ENCODE results near the gene SLC2A10. TPM values are rescaled to one million over a fixed set of nuclear protein-coding genes. Genes with fewer than 3 reads are reported as not detected.
"Not testable (repeated sequence)": the region's sequence is repeated elsewhere in the genome, so short reads cannot be mapped to it uniquely, and the experiment has no call there.

The SLC2A10 gene
- polyA plus RNA-seq, 1 donor = 13.0 TPM

DNA sequence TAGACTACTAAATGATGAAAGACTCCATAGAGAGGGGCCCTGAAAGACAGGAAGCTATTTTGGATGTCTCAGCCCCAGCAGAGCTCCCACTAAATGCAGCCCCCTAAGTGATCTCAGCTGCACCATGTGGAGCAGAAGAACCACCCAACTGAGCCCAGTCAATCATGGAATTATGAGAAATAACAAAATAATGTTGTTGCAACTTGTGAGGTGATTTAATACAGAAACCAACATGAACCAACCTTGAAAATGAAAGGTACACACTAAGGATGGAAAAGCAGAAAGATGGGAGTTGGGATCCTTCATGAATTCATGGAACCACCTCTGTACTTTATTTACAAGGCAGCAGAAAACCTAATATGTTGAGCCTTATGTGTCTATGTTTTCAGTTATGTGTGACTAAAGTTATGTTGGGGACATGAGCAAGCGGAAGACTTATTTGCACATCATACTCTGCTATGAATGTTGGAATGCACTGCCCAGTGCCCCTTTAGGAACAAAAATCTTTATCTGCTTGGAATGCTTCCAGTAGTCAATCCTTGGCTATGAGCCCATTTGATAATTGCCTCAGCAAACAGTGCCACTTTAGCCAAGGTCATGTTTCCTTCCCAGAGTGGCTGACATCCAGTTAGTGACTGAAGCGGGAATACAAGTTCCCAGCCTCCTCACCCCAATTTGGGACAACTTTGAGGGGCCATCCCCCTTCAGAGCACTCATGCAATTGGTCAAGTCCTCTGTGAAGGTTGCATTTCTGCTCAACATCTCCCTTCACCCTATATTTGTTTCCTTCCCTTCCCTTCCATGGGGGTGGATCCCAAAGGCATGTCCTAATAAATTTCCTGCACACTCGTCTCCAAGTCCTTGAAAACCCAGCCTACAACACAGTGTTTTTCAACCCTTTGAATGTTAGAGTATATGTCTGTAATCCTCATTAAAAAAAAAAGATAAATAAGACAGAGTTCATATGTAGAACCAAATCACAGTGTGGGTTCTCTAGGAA is 38.6 kb upstream of the SLC2A10 start:
- no CpG with 5 or more reads among the region's 3 CpGs for WGBS (ENCODE audit: insufficient coverage, low lambda C conversion rate)
- Histone ChIP-seq H3K4me3 (ENCODE audit: low read length) (no peak overlapping the region), H3K27me3 (ENCODE audit: control insufficient read depth, insufficient read depth, low read length) (no peaks in the 10 kb centered on the region), H3K9me3 (ENCODE audit: control insufficient read depth, low read depth, low read length) (no peaks in the 10 kb centered on the region), H3K36me3 (ENCODE audit: control insufficient read depth, insufficient read depth, low read length) (no peaks in the 10 kb centered on the region), H3K27ac (ENCODE audit: low read length) (no peak overlapping the region), H3K4me1 (ENCODE audit: control insufficient read depth, insufficient read depth, low read length) (no peaks in the 10 kb centered on the region)
- no peak for DNase-seq

DNA sequence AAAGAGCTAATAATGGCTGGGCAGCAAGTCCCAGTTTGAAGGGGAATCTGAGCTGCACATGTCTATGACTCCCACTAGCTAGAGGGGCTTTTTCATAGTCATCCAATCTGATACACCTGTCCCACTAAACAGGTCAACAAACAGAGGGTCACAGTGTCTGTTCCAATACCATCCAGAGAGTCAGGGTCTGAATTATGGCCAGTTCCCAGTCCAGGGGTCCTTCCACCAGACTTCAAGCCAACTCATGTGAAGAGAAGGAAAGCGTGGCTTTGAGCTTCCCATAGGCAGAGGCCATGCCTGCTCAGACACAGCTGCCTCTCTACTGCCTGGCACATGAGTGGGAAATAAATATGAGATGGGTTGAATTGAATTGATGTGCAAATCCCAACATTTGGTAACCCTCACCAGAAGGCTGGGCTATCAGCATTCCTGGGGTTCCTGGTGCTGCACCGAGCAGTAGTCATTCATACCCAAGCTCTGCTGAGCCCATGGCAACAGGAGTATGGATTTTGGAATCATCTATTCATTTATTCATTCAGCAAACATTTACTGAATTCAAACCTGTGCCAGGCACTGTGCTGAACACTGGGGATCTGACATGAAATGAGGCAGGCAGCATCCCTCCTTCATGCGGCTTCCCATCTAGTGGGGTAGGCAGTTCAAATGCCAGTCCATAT is 37.4 kb upstream of the SLC2A10 start:
- Histone ChIP-seq H3K27me3 (ENCODE audit: control insufficient read depth, insufficient read depth, low read length) (no peaks in the 10 kb centered on the region), H3K27ac (ENCODE audit: low read length) (no peak overlapping the region), H3K4me1 (ENCODE audit: control insufficient read depth, insufficient read depth, low read length) (no peaks in the 10 kb centered on the region), H3K9me3 (ENCODE audit: control insufficient read depth, low read depth, low read length) (no peaks in the 10 kb centered on the region), H3K36me3 (ENCODE audit: control insufficient read depth, insufficient read depth, low read length) (no peaks in the 10 kb centered on the region), H3K4me3 (ENCODE audit: low read length) (no peak overlapping the region)
- WGBS (ENCODE audit: insufficient coverage, low lambda C conversion rate) = no CpG with 5 or more reads among the region's 3 CpGs
- no peak for DNase-seq

- no peak overlapping the region for H3K27ac ChIP-seq (ENCODE audit: low read length)
- no peaks in the 10 kb centered on the region for H3K4me1 ChIP-seq (ENCODE audit: control insufficient read depth, insufficient read depth, low read length)
- no peaks in the 10 kb centered on the region for H3K36me3 ChIP-seq (ENCODE audit: control insufficient read depth, insufficient read depth, low read length)
- no peak for DNase-seq
- no peaks in the 10 kb centered on the region for H3K9me3 ChIP-seq (ENCODE audit: control insufficient read depth, low read depth, low read length)
- no CpG with 5 or more reads among the region's 5 CpGs for WGBS (ENCODE audit: insufficient coverage, low lambda C conversion rate)
- no peak overlapping the region for H3K4me3 ChIP-seq (ENCODE audit: low read length)
- H3K27me3 ChIP-seq (ENCODE audit: control insufficient read depth, insufficient read depth, low read length) = no peaks in the 10 kb centered on the region
Measured at GRCh38 chr20:46672543-46673148, 36.8 kb upstream of the SLC2A10 start.

DNA sequence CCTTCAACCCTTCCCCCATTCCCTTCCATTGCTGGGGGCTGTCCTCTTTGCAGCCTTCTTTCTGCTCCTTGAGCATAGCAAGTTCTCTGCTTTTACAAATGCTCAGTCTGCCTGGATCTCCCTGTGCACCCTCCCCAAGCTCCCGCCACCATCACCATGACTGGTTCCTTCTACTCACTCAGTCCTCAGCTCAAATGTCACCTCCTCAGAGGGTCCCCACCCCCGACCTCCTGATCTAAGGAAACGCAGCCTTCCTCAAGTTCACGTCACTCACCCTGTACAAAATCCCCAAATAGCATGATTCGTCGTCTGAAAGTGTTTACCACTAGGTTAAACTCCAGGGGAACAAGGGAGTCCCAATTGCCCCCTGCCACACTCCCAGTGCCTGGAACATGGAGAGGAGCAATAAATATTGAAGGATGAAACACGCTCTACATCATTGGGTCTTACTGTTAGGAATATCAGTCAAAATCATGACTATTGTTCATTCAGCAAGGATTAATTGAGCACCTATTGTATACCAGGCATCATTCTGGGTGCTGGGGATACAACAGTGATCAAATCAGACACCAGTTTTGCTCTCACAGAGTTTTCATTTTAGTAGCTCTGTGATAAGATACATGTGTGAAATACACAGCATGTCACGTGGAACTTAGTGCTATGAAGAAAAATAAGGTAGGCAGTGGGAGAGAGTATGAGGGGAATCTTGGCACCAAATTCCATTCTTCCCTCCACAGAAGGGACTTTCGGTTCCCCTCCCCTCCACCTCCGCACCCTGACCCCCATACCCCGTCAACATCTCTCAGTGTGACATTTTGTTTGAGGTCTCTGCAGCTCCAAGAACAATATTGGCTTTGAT is 35.8 kb upstream of the SLC2A10 start:
- Histone ChIP-seq H3K27ac (ENCODE audit: low read length) (no peak overlapping the region), H3K27me3 (ENCODE audit: control insufficient read depth, insufficient read depth, low read length) (no peaks in the 10 kb centered on the region), H3K36me3 (ENCODE audit: control insufficient read depth, insufficient read depth, low read length) (no peaks in the 10 kb centered on the region), H3K9me3 (ENCODE audit: control insufficient read depth, low read depth, low read length) (no peaks in the 10 kb centered on the region), H3K4me3 (ENCODE audit: low read length) (no peak overlapping the region), H3K4me1 (ENCODE audit: control insufficient read depth, insufficient read depth, low read length) (no peaks in the 10 kb centered on the region)
- WGBS (ENCODE audit: insufficient coverage, low lambda C conversion rate) = no CpG with 5 or more reads among the region's 11 CpGs
- DNase-seq = no peak

DNA sequence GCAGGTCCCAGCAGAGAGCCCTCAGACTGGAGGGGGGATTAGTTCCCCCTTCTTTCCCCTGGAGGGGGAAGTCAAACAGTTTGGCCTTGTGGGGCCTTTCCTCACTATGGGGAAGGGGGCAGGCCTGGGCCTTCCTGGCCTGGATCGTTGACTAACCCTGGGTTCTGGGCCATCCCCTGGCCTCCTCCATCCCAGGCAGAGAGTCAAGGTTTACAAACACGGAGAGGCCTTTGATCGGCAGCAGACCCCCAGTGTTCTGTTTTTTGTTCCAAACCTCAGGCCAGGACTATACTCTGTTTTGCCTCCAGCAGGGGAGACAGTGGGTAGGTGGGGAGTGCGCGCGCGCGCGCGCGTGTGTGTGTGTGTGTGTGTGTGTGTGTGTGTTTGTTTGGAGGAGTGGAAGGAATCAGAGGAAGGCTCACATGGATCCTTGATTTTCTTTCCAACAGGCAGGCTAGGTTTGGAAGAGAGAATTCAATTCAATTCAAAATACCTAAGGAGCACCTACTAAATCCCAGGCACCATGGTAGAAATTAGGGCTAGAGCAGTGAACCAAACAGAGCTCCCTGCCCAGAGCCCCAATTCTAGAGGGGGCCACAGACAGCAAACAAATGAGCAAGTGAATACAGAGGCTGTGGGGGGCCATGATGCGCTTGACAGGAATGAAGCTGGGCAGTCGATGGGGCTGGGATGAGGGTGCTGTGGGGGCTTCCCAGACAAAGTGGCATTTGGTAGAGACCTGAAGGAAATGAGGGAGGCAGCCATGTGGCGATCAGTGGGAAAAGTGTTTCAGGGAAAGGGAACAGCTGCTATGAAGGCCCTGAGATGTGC is 35.0 kb upstream of the SLC2A10 start:
- H3K27ac ChIP-seq (ENCODE audit: low read length) = no peak overlapping the region
- no peaks in the 10 kb centered on the region for H3K27me3 ChIP-seq (ENCODE audit: control insufficient read depth, insufficient read depth, low read length)
- H3K4me1 ChIP-seq (ENCODE audit: control insufficient read depth, insufficient read depth, low read length) = no peaks in the 10 kb centered on the region
- no peaks in the 10 kb centered on the region for H3K9me3 ChIP-seq (ENCODE audit: control insufficient read depth, low read depth, low read length)
- no CpG with 5 or more reads among the region's 14 CpGs for WGBS (ENCODE audit: insufficient coverage, low lambda C conversion rate)
- DNase-seq = no peak
- no peak overlapping the region for H3K4me3 ChIP-seq (ENCODE audit: low read length)
- no peaks in the 10 kb centered on the region for H3K36me3 ChIP-seq (ENCODE audit: control insufficient read depth, insufficient read depth, low read length)

- 40% methylated on average over 2 of the region's 14 CpGs for WGBS (ENCODE audit: insufficient coverage, low lambda C conversion rate)
- not testable (repeated sequence) for H3K4me3 ChIP-seq (ENCODE audit: low read length); H3K27me3 ChIP-seq (ENCODE audit: control insufficient read depth, insufficient read depth, low read length); DNase-seq; H3K36me3 ChIP-seq (ENCODE audit: control insufficient read depth, insufficient read depth, low read length); H3K27ac ChIP-seq (ENCODE audit: low read length); H3K4me1 ChIP-seq (ENCODE audit: control insufficient read depth, insufficient read depth, low read length); H3K9me3 ChIP-seq (ENCODE audit: control insufficient read depth, low read depth, low read length)
Measured at GRCh38 chr20:46676649-46677316, 32.7 kb upstream of the SLC2A10 start.

- 100% methylated on average over 1 of the region's 5 CpGs for WGBS (ENCODE audit: insufficient coverage, low lambda C conversion rate)
- no peak for DNase-seq
- H3K4me1 ChIP-seq (ENCODE audit: control insufficient read depth, insufficient read depth, low read length) = no peaks in the 10 kb centered on the region
- H3K27ac ChIP-seq (ENCODE audit: low read length) = no peak overlapping the region
- H3K9me3 ChIP-seq (ENCODE audit: control insufficient read depth, low read depth, low read length) = no peaks in the 10 kb centered on the region
- no peaks in the 10 kb centered on the region for H3K36me3 ChIP-seq (ENCODE audit: control insufficient read depth, insufficient read depth, low read length)
- H3K27me3 ChIP-seq (ENCODE audit: control insufficient read depth, insufficient read depth, low read length) = no peaks in the 10 kb centered on the region
- H3K4me3 ChIP-seq (ENCODE audit: low read length) = no peak overlapping the region
Measured at GRCh38 chr20:46677608-46678007, 31.8 kb upstream of the SLC2A10 start.

DNA sequence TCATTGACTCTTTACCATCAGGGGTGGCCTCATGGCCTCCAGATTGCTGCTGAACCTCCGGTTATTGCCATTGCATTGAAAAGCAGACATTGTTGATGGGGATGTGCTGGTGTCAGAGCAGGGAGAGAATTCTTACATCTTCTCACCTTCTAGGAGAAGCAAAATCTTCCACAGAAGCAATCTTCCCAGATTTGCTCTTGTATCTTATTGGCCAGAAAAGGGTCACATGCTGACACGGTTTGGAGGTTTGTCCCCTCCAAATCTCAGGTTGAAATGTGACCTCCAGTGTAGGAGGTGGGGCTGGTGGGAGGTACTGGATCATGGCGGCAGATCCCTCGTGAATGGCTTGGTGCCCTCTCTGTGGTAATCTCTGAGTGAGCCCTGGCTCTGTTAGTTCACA is 30.9 kb upstream of the SLC2A10 start:
- Histone ChIP-seq H3K27me3 (ENCODE audit: control insufficient read depth, insufficient read depth, low read length) (no peaks in the 10 kb centered on the region), H3K4me3 (ENCODE audit: low read length) (no peak overlapping the region), H3K27ac (ENCODE audit: low read length) (no peak overlapping the region), H3K4me1 (ENCODE audit: control insufficient read depth, insufficient read depth, low read length) (no peaks in the 10 kb centered on the region), H3K9me3 (ENCODE audit: control insufficient read depth, low read depth, low read length) (no peaks in the 10 kb centered on the region), H3K36me3 (ENCODE audit: control insufficient read depth, insufficient read depth, low read length) (no peaks in the 10 kb centered on the region)
- no CpG with 5 or more reads among the region's 4 CpGs for WGBS (ENCODE audit: insufficient coverage, low lambda C conversion rate)
- no peak for DNase-seq

- no CpG with 5 or more reads among the region's 2 CpGs for WGBS (ENCODE audit: insufficient coverage, low lambda C conversion rate)
- H3K9me3 ChIP-seq (ENCODE audit: control insufficient read depth, low read depth, low read length) = no peaks in the 10 kb centered on the region
- no peaks in the 10 kb centered on the region for H3K36me3 ChIP-seq (ENCODE audit: control insufficient read depth, insufficient read depth, low read length)
- no peaks in the 10 kb centered on the region for H3K27me3 ChIP-seq (ENCODE audit: control insufficient read depth, insufficient read depth, low read length)
- H3K4me3 ChIP-seq (ENCODE audit: low read length) = no peak overlapping the region
- no peaks in the 10 kb centered on the region for H3K4me1 ChIP-seq (ENCODE audit: control insufficient read depth, insufficient read depth, low read length)
- no peak overlapping the region for H3K27ac ChIP-seq (ENCODE audit: low read length)
- no peak for DNase-seq
Measured at GRCh38 chr20:46680684-46681031, 28.8 kb upstream of the SLC2A10 start.

Data from large intestine (tissue), 3 donors.